H1 (cell line): ENCODE measurements around the gene LONP2. TPM values are rescaled to one million over a fixed set of nuclear protein-coding genes. Genes with fewer than 3 reads are reported as not detected.

Experiments
- CTCF ChIA-PET: fragments of 300-600 bp; sonication (Branson Sonifier 250); formaldehyde crosslinking; loops from one replicate; lab custom pipeline; 2021; ENCODE audit not compliant: partially characterized antibody; lab: Charles Lee
- POLR2A ChIA-PET: fragments of 300-600 bp; sonication (Branson Sonifier 250); formaldehyde crosslinking; loops from one replicate; lab custom pipeline; 2021; ENCODE audit warnings: inconsistent platforms; ENCODE audit not compliant: partially characterized antibody; lab: Charles Lee
- DNase-seq, 2 experiments: peaks; one replicate each; pipeline versions ENCODE4 v3.0.0 to v3.0.0-alpha.2; 2010 to 2022; ENCODE audit warnings: low spot score in 2 of 2, low read depth in 1 of 2, mixed read lengths in 1 of 2
- FAIRE-seq: peaks from 2 replicates; lab custom pipeline; 2011; peaks lifted over from hg19 to GRCh38; lab: Jason Lieb, UNC
- H2AFZ ChIP-seq: 2 replicates; pipeline ENCODE4 v1.8.1; 2012; ENCODE audit warnings: low read length, inconsistent platforms
- H2AK5ac ChIP-seq: 2 replicates; pipeline ENCODE4 v1.6.1; 2013; ENCODE audit warnings: low read depth, low read length
- H2BK120ac ChIP-seq: replicated peaks from 2 replicates; pipeline ENCODE3; 2013; ENCODE audit warnings: low read depth, low read length, inconsistent platforms
- H2BK12ac ChIP-seq: 2 replicates; pipeline ENCODE4 v1.6.1; 2013; ENCODE audit warnings: low read depth, low read length
- H2BK15ac ChIP-seq: 2 replicates; pipeline ENCODE4 v1.6.1; 2013; ENCODE audit warnings: low read length
- H2BK20ac ChIP-seq: 2 replicates; pipeline ENCODE4 v1.6.1; 2013; ENCODE audit warnings: low read length
- H2BK5ac ChIP-seq: 2 replicates; pipeline ENCODE4 v1.6.1; 2013; ENCODE audit warnings: low read depth, low read length
- H3K14ac ChIP-seq: 2 replicates; pipeline ENCODE4 v1.6.1; 2013; ENCODE audit warnings: inconsistent platforms; ENCODE audit not compliant: insufficient read length
- H3K18ac ChIP-seq: 2 replicates; pipeline ENCODE4 v1.6.1; 2013; ENCODE audit warnings: low read length; ENCODE audit errors: extremely low read depth
- H3K23ac ChIP-seq: 2 replicates; pipeline ENCODE4 v1.6.1; 2013; ENCODE audit warnings: inconsistent platforms; ENCODE audit not compliant: insufficient read length
- H3K23me2 ChIP-seq: 2 replicates; pipeline ENCODE4 v1.6.1; 2013; ENCODE audit warnings: low read depth, low read length
- H3K27ac ChIP-seq: 2 replicates; pipeline ENCODE4 v1.6.1; 2011; ENCODE audit warnings: low read depth, low read length, inconsistent platforms
- H3K27me3 ChIP-seq, 4 experiments: replicated peaks in 1 of 4; 1 replicate in 1 of 4; 2 replicates in 3 of 4; pipeline versions ENCODE4 v1.6.1 to v1.8.1; 2011 to 2013; ENCODE audit warnings: low read length in 3 of 4, mild to moderate bottlenecking in 3 of 4, inconsistent platforms in 2 of 4, mixed read lengths in 2 of 4, moderate library complexity in 1 of 4; ENCODE audit not compliant: control insufficient read depth in 3 of 4, insufficient read depth in 3 of 4; ENCODE audit errors: extremely low read depth in 1 of 4
- H3K36me3 ChIP-seq, 4 experiments: 2 replicates each; pipeline versions ENCODE4 v1.6.1 to v1.8.1; 2011 to 2013; ENCODE audit warnings: mild to moderate bottlenecking in 4 of 4, low read length in 3 of 4, moderate library complexity in 2 of 4, control low read depth in 1 of 4, inconsistent platforms in 1 of 4; ENCODE audit not compliant: insufficient read depth in 4 of 4, control insufficient read depth in 2 of 4
- H3K4ac ChIP-seq: replicated peaks from 2 replicates; pipeline ENCODE3; 2013; ENCODE audit warnings: low read length, low read depth, mixed read lengths, inconsistent platforms; ENCODE audit not compliant: insufficient read length
- H3K4me1 ChIP-seq, 4 experiments: replicated peaks in 1 of 4; 1 replicate in 1 of 4; 2 replicates in 3 of 4; pipeline versions ENCODE4 v1.6.1 to v1.8.1; 2011 to 2013; ENCODE audit warnings: low read length in 3 of 4, inconsistent platforms in 2 of 4, mixed read lengths in 1 of 4; ENCODE audit not compliant: insufficient read depth in 4 of 4, control insufficient read depth in 3 of 4
- H3K4me2 ChIP-seq, 2 experiments: 2 replicates each; pipeline versions ENCODE4 v1.6.1 to v1.8.1; 2011 to 2013; ENCODE audit warnings: low read depth in 2 of 2, low read length in 2 of 2, control low read depth in 1 of 2, inconsistent platforms in 1 of 2, mild to moderate bottlenecking in 1 of 2; ENCODE audit not compliant: insufficient read depth in 1 of 2
- H3K4me3 ChIP-seq, 4 experiments: fragments of 200-600, 300-600 bp in 1 of 4; sonication (generic), shearing (Covaris generic), sonication (Bioruptor Twin) in 1 of 4; 2 replicates each; pipeline versions ENCODE4 v1.5.1 to v1.8.1; 2011 to 2016; ENCODE audit warnings: low read length in 4 of 4, low read depth in 3 of 4, control low read depth in 2 of 4, inconsistent platforms in 2 of 4, mild to moderate bottlenecking in 2 of 4, mixed read lengths in 1 of 4, moderate library complexity in 1 of 4; ENCODE audit not compliant: insufficient read depth in 2 of 4; ENCODE audit errors: extremely low read depth in 1 of 4
- H3K56ac ChIP-seq: replicated peaks from 2 replicates; pipeline ENCODE3; 2013; ENCODE audit warnings: low read depth, mild to moderate bottlenecking, mixed read lengths, low read length, inconsistent platforms; ENCODE audit not compliant: insufficient read length
- H3K79me1 ChIP-seq: 2 replicates; pipeline ENCODE4 v1.6.1; 2013; ENCODE audit warnings: low read depth, low read length, control low read depth
- H3K79me2 ChIP-seq, 2 experiments: 2 replicates each; pipeline versions ENCODE4 v1.6.1 to v1.8.1; 2012 to 2013; ENCODE audit warnings: low read length in 2 of 2, mild to moderate bottlenecking in 2 of 2, inconsistent platforms in 1 of 2; ENCODE audit not compliant: insufficient read depth in 2 of 2, control insufficient read depth in 1 of 2
- H3K9ac ChIP-seq, 4 experiments: replicated peaks in 1 of 4; 1 replicate in 1 of 4; 2 replicates in 3 of 4; pipeline versions ENCODE4 v1.6.1 to v1.8.1; 2011 to 2013; ENCODE audit warnings: low read depth in 3 of 4, low read length in 3 of 4, control low read depth in 2 of 4, mild to moderate bottlenecking in 2 of 4, moderate library complexity in 2 of 4, inconsistent platforms in 1 of 4; ENCODE audit errors: extremely low read depth in 1 of 4
- H3K9me3 ChIP-seq, 2 experiments: 2 replicates each; pipeline versions ENCODE4 v1.6.1 to v1.8.1; 2012 to 2013; ENCODE audit warnings: mild to moderate bottlenecking in 2 of 2, moderate library complexity in 2 of 2, control low read depth in 1 of 2, inconsistent platforms in 1 of 2, low read depth in 1 of 2, low read length in 1 of 2, mixed read lengths in 1 of 2; ENCODE audit not compliant: insufficient read depth in 2 of 2
- H4K20me1 ChIP-seq, 2 experiments: replicated peaks in 1 of 2; 2 replicates each; pipeline versions ENCODE3 to v1.8.1; 2011 to 2013; ENCODE audit warnings: inconsistent platforms in 2 of 2, low read length in 2 of 2, mild to moderate bottlenecking in 1 of 2; ENCODE audit not compliant: insufficient read depth in 2 of 2, control insufficient read depth in 1 of 2
- H4K5ac ChIP-seq: 2 replicates; pipeline ENCODE4 v1.6.1; 2013; ENCODE audit warnings: low read length, low read depth, mixed read lengths, inconsistent platforms; ENCODE audit not compliant: insufficient read length
- H4K8ac ChIP-seq: 2 replicates; pipeline ENCODE4 v1.8.0; 2013; ENCODE audit warnings: mild to moderate bottlenecking, moderate library complexity, low read length, inconsistent platforms; ENCODE audit not compliant: insufficient read depth; ENCODE audit errors: extremely low read depth
- H4K91ac ChIP-seq: replicated peaks from 2 replicates; pipeline ENCODE3; 2013; ENCODE audit warnings: low read length, mixed read lengths, inconsistent platforms; ENCODE audit not compliant: insufficient read length
- WGBS, 2 experiments: shearing (Covaris generic) in 1 of 2; methylation state at CpG; one replicate each; pipeline versions ENCODE4 v1.1.6 to v1.1.7; 2013 to 2015; ENCODE audit warnings: low lambda C conversion rate in 2 of 2, mixed read lengths in 2 of 2, inconsistent platforms in 1 of 2, low coverage in 1 of 2, missing lambda C conversion rate in 1 of 2; ENCODE audit not compliant: insufficient replicate concordance in 2 of 2, insufficient coverage in 1 of 2, insufficient read length in 1 of 2; ENCODE audit errors: extremely low coverage in 1 of 2, missing lambda C conversion rate in 1 of 2; 5-methylcytosine and 5-hydroxymethylcytosine counted together
- polyA plus RNA-seq, 7 experiments: library from polyadenylated mRNA; depleted of rRNA in 3 of 7; stranded (reverse) in 5 of 7; unstranded in 2 of 7; fragments of >200 nt in 5 of 7; fragments of 200-250 nt in 2 of 7; gene quantifications; 1 replicate in 5 of 7; 2 replicates in 1 of 7; 4 replicates in 1 of 7; pipeline versions ENCODE4 v1.2.1 to v1.2.3, GENCODE V29; 2011 to 2013; ENCODE audit warnings: missing spikeins in 2 of 7, mixed read lengths in 2 of 7
- total RNA-seq: library from RNA; stranded (reverse); fragmentation: NEBNext Ultra II Directional; extraction: Animal tissue kit (Norgen Biotek cat#: 25700); gene quantifications from 2 replicates; pipeline ENCODE4 v1.2.1, GENCODE V29; 2021

Gene LONP2
- total and polyA plus RNA-seq, 2 of the 8 experiments (the other 6 are each of a cell fraction or from before 2014, with no cell fraction given): 8.1 to 23.1 TPM

DNA sequence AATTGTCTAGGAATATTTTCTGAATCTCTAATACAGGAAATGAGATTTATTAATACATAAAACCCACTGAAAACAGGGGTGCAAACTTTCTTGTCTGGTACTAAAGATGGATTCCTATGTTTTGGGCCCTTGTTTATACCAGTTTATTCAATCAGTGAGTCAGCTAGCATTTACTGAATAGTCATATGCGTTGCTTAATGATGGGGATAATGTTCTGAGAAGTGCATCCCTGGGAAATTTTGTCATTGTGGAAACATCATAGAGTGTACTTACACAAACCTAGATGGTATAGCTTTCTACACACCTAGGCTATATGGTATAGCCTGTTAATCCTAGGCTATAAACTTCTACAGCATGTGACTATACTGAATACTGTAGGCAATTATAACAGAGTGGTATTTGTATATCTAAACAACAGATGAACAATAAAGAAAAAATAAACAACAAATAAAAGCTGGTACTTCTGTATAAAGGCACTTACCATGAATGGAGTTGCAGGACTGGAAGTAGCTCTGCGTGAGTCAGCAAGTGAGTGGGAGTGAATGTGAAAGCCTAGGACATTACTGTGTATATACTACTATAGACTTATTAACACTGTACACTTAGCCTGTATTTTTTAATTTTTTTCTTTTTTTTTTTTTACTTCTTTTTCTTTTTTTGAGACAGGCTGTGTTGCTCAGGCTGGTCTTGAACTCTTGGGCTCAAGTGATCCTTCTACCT lies 77.4 kb downstream of the LONP2 start:
- Histone ChIP-seq H3K23me2 (no peaks in the 10 kb centered on the region), H2BK12ac (no peak overlapping the region), H3K4me3 (no peak overlapping the region), H2BK120ac (no peak overlapping the region), H4K91ac (no peak overlapping the region), H3K79me2 (no peaks in the 10 kb centered on the region), H3K14ac (no peak overlapping the region), H4K8ac (no peak overlapping the region), H2BK5ac (no peak overlapping the region), H3K18ac (no peak overlapping the region), H3K36me3 (no peaks in the 10 kb centered on the region), H3K27ac (no peak overlapping the region), H3K4me2 (no peak overlapping the region), H3K9ac (no peak overlapping the region), H2AK5ac (no peak overlapping the region), H4K5ac (no peak overlapping the region), H2AFZ (no peak overlapping the region), H2BK20ac (no peak overlapping the region), H4K20me1 (no peaks in the 10 kb centered on the region), H2BK15ac (no peak overlapping the region), H3K9me3 (no peaks in the 10 kb centered on the region), H3K56ac (no peak overlapping the region), H3K79me1 (no peaks in the 10 kb centered on the region), H3K27me3 (no peaks in the 10 kb centered on the region), H3K4ac (no peak overlapping the region), H3K23ac (no peak overlapping the region), H3K4me1 (peaks cover 0 to 2% (median 2%) of the 10 kb centered on the region in 4 experiments; a peak in 3 of 7 replicates)
- CTCF ChIA-PET: interaction anchor here (0.8 to 2.4 kb wide), 4 partner anchors 15 to 302 kb away, joined by 3 to 6 read pairs (median 4); no protein-coding TSS in a partner anchor
- FAIRE-seq: no peak
- POLR2A ChIA-PET: no interaction called here
- WGBS, 2 experiments: 89% methylated on average over 2 of the region's 2 CpGs; no CpG with 5 or more reads in 1 of the 2 experiments
- DNase-seq: no peak
